GM21367 (cell line): ENCODE measurements around the gene CHST13.

ENCODE experiments used
- ATAC-seq: cut with Tn5 transposase; IDR thresholded peaks from one replicate; pipeline ENCODE4 v1.9.1; 2021; ENCODE audit not compliant: unreplicated experiment

Gene CHST13

DNA sequence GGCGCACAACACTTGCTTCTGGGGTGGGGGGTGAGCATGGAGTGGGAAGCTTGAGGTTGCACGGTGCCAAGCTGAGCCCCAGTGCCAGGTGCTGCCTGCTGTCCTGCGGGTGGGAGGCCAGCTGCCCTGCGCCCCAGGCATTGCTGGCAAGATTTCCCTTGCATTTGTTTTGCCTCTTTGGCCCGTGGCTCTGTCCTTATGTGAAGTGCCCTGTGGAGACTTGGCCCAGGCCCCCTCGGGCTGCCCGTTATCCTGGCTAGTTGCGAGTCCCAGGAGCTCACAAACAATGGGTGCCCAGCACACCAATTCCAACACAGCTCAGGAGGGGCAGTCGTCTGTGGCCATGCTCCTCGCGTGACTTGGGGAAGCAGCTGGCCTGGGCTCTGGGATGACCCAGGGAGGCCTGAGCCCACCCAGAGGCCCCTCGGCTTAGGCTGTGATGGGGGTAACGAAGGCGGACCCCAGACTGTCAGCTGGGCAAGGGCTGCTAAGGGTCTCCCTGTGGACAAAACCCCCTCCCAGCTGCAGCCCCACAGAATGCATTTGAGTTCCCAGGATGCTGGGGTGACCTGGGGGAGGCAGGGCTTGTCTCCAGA lies 28.8 kb downstream of the CHST13 start:
- no peak for ATAC-seq

DNA sequence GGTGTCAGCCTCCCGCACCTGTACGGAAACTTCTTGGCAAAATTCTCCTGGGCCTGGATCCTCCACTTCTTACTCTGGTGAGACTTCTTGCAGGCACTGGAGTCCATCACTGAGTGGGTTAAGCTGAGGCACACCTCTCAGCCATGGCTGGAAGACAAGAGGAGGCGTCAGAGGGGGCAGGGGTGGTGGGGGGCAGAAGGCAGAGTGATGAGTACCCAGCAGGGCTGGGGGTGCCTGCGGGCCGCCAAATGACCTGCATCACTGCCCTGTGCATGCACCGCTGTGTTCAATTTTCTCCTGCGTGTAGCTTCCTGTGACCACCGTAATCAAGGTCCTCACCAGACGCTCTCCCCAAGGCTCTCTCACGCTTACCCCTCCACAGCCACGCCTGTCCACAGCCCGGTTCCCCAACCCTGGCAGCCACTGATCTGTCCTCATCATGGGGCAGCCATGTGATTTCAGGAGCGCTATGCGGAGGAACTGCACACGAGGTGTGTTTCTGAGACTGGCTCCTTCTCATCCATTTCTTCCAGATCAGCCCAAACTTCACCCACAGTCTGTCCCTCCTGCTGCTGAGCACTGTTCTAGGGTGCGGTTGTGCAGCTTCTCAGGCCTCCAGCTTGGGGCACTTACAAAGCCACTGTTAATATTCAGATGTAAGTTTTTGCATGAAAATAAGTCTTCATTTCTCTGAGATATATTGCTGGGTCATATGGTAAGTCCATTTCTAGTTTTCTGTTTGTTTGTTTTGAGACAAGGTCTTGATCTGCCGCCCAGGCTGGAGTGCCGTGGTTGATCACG lies 29.5 kb downstream of the CHST13 start:
- ATAC-seq = no peak

DNA sequence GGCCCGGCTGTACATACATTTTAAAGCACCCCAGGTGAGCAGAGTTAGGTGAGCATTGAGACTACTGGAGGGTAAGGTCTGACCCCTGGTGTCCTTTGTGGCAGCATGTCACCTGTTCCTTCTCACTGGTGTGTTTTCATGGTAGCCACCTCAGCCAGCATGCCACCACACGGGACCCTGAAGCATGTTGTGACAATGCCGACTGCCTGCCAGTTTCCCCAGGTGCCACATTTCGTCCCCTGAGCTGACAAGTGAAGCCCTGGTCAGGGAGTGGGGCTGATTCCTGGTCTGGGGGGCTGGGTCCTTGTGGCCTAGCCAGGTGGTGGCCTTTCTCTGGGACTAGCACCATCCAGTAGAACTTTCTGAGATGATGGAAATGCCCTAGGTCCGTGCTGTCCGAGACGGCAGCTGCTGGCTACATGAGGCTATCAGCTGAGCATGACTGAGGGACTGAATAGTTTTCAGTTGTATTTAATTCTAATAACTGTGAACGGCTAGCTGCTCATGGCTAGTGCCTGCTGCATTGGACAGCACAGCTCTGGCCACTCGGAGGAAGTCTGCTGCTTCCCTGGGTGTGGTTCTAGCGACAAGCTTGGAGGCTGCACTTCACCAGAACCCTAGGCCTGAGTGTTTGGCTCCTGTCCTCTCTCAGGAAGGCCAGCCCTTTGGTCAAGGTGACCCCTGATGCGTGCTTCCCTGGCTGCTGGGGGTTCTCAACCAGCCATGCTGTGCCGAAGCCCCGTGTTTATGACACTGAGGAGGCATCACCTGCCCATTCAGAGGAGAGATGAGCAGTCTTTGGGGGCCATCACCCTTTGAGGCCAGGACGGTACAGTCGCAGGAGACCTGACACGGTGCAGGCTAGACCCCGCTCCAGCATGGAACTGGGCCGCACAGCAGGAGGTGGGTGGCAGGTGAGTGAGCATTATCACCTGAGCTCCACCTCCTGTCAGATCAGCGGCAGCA lies 30.9 kb downstream of the CHST13 start:
- ATAC-seq = no peak

DNA sequence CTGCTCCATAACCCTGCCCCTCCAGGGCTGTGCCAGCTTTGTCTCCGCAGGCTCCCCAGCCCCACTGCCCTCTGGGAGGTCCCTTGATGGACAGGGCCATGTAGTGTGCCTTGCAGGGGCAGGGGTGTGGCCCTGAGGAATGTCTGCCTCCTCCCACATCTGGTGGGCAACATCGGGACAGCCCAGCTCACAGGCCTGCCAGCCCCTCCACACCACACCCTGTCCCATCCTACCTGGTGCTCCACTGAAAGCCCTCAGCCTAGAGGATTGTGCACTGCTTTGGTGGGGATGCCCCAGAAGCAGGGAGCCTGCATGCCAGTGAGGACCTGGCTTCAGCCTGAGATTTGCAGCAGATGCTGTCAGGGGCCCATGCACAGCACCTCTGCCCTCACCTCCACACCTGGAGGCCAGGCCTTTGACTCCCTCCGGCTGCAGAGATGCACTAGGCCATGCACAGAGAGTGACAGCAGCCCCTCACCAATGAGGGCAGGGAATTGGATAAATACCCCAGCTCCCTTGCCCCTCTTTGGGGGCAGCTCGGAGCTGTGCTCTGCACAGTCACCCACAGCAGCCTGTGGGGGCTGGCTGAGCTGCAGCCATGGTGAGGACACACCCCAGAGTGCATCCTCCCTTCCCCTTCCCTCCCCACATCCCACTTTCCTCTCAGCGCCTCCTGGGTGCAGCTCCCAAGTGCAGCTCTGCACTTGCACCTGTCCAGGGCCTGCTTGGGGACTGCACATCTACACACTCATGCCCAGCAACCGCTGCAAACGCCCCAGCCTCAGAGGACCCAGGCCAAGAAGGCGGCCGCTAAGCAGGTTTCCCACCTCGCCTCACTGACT lies 32.1 kb downstream of the CHST13 start:
- ATAC-seq = no peak

DNA sequence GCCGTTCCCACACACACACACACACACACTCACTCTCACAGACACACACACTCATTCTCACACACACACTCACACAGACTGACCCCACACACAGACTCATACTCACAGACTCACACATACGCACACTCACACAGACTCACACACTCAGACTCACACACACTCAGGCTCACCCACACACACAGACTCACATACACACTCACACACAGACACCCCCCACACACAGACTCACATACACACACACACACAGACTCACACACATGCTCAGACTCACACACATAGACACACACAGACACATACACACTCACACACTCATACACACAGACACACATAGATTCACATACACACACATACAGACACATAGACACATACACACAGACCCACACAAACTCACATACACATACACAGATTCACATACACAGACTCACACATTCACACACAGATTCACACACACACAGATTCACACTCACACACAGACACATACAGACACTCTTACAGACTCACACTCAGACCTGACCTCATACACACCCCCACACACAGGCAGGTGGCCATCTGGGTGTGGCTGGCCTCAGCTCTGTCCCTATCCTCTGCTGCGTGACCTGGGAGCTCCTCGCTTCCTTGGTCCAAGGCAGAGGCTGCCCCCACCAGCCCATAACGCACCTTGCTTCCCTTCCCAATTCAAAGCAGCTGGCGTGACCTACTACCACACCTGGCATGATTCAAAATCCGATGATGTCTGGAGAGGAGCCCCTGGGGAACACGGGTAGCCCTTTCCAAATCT lies 32.9 kb downstream of the CHST13 start:
- ATAC-seq = no peak

DNA sequence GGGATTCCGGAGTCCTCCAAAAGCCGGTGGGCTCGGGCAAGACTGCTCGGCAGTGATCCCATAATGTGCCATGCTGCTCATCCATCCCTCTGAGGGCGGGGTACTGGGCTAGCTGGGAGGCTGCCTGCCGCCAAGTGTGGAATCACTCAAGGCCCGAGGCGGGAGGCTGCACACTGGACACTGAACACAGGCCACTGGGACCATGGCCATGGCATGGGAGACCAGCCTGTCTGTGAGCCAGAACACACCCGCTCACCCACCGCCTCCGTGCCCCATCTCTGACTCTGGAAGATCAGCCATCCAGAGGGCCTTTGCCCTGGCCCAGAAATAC lies 33.4 kb downstream of the CHST13 start:
- no peak for ATAC-seq

DNA sequence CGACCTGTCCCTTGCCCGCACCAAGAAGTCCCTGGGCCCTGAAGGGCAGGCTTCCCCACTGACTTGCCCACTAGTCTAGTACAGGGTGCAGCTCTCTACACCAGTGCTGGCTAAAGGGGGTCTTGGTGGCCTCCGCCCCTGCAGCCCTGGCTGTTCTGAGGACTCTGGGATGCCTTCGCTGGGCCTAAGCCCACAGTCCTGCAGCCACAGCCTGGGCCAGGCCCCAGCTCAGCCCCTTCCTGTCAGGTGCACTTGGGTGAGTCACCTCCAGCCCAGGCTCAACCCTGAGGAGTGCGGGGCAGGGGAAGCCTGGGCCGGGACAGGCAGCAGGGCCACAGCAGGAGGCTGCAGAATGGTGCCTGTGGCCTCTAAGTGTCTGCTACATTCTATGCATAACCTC lies 33.8 kb downstream of the CHST13 start:
- no peak for ATAC-seq

DNA sequence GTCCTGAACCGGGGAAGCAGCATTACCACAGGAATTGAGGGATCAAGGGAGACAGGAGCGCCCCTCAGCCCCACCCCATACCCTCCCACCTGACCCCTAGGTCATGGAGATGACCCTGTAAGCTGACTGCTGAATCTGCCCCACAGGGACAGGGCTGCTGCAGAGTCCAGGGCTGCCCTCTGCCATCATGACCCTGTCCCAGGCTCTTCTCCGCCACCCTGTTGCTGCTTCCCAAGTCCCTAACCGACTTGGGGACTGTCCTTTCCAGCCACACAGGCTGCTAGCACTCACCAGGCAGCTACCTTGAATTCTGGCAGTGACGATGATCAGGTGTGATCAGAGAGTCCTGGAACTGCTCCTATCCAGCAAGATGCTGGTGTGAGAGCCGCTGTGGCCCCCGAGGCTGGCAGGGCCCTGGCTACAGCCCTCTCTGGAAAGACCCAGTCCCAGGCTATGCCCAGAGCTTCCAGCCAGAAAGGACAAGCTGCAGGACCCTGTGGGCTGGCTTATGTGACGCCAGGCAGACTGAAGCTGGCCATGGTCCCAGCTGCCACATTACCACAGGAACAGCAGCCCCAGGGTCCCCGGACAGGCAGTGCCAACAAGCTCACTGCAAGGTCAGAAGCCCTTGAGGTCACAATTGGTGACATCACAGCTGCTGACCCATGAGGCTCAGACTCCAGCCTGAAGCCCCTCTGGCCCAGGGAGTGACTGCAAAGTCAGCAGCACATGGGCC lies 34.5 kb downstream of the CHST13 start, which contains the start of gene C3orf22:
Gene C3orf22, minus strand, starts transcription at position 597 of the 736 bp plus-strand sequence. CDS start 5,542 bp downstream, outside the sequence.
- no peak for ATAC-seq

DNA sequence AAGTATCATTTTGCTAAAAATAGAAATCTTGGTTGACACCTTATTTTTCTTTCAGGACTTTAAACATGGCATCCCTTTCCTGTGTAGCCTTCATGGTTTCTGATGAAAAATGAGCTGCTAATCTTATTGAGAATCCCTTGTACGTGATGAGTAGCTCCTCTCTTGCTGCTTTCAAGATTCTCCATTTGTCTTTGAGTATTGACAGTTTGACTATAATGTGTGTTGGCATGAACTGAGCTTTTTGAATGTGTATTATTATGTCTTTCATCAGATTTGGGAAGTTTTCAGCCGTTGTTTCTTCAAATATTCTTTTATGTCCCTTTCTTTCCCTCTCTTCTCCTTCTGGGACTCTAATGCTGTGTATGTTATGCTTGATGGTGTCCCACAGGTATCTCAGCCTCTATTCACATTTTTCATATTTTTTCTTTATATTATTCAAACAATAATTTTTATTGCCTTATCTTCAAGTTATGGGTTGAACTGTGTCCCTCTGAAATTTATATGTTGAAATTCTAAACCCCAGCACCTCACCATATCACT lies 38.9 kb downstream of the CHST13 start:
- ATAC-seq = no peak

DNA sequence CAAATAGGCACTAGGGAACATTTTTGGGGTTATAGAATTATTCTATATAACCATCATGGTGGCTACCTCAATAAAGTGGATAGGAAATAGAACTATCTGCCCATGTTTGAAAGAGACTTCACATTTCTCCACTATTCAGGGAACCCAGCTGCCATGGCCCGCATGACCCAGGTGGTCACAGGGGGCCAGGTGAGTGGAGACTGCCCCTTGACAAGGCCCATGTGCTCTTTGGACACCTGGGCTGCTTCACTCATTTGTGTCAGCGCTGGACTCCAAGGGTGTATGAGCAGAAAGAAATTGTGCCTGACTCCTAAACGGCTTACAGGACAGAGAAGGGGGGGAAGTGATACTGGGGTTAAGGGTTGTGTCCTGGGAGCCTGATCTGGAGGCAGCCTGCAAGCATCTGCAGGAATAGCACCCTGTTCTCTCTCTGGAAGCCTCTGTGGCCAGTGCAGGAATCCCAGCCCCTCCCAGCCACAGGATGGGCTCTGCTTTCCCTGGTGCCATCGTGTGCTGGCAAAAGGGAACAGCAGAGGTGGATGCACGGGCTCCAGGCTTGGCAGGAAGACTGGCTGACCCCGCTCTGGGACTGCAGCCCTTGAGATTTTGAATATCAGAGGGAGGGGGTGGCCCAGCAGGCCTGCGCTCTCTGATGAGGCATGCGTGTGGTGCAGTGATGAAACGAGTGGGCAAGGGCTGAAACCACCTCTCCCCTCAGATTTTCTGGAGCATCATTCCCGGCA lies 43.9 kb downstream of the CHST13 start:
- no peak for ATAC-seq

DNA sequence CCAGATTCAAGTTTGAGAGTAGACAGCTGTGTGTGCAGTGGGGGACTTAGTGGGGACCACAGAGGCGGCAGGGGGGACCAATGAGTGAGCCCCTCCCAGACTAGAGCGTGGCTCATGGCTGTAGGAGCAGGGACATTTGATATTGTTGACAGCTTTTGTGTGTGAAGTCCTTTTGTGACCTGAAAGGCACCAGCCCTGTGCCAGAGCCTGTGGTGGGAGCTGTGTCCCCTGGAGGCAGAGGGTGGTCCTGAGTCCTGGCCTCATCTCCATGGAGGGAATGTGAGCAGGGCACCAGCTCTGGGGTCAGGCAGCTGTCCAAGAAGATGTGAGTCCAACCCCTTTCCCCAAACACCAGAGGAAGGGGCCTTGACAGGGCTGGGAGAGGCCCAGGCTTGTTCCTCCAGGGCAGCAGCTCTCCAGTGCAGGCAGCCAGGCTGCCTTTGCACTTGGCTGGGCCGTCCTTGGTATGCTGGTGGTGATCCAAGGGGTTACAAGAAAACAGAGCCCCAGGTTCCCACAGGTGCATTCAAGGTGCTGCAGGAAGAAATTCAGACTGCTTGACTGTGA lies 44.9 kb downstream of the CHST13 start:
- no peak for ATAC-seq

DNA sequence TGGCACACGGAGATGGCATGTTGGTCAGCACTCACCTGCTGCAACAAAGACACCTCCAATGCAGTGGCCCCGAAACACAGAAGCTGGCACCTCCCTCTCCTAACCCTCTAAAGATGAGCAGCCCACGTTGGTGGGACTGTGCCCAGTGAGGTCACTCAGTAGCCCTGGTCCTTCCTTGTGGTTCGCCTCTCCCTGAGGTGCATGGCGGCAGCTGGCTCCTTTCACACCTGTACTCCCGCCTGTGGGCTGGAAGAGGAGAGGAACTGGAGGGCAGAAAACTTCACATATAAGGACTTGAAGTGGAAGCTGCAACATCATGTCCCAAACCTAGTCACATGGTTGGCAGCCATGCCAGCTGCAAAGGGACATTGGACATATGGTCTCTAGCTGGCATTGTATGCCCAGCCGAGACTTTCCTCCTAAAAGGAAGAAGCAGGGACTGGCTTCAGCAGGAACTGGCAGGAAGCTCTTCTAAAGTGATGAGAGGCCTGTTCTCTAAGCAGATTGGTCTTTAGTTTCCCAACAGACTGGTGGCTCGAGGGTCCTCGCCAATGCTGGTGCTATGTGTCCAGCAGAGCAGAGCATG lies 45.5 kb downstream of the CHST13 start:
- ATAC-seq = no peak

DNA sequence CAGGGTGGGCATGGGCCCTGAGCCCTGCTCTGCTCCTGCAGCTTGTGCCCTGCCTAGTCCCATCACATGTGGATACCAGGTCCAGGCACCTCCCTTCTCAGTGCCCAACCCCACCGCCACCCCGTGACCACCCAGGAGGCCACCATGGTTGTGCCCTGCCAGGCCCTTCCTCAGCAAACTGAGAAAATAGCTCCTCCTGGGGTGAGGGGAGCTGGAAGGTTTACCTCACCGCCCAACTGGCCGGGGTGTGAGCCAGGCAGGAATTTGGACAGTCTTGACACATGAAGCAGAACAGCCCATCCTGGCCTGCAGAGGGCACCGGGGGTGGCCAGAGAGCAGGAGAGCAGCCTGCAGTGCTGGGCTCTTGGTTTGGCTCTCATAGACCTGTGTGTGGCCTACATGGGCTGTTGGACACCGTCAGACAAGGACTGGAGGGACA lies 46.2 kb downstream of the CHST13 start:
- no peak for ATAC-seq

DNA sequence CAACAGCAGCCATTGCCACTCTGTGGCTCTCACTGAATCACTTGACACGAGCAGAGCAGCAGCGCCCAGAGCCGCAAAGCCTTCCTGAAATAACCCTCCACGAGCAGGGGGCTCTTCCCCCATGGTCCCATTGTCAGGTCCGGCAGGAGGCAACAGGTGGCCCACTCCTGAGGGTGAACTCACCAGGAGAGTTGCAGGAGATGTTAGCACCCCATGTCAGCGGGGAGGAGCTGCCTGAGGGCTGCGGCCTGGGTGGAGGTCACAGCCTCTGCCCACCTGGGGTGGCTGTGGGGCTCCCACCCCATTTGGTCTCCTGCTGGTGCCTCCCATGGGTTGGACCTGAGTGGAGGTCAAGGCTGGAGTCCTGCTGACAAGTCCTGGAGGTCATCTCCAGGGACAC lies 47.1 kb downstream of the CHST13 start:
- no peak for ATAC-seq

DNA sequence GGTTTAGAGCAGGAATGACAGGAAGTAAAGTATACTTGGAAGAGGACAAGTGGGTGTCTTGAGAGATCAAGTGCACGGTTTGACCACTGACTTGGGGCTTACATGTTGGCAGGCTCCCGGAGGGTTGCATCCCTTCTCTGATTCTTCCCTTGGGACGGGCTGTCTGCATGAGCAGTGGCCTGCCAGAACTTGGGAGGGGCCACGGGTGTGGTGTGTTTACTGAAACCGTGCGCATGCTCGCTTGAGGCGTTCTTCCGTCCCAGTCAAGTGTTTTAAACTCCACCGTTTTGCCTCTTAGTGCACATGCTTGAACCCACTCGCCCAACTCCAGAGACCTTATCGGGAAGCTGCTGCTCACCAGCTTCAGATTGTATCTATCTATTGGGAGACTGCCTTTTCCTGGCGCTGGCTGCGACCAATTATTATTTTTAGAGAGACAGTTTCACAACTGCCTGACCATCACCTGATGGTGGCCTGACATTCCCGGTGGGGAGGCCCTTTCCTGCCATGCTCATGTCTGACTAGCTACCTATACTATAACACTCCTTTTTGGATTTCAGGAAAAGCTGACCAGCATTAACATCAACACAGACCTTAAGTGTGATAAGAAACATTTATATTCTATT lies 49.6 kb downstream of the CHST13 start:
- no peak for ATAC-seq

DNA sequence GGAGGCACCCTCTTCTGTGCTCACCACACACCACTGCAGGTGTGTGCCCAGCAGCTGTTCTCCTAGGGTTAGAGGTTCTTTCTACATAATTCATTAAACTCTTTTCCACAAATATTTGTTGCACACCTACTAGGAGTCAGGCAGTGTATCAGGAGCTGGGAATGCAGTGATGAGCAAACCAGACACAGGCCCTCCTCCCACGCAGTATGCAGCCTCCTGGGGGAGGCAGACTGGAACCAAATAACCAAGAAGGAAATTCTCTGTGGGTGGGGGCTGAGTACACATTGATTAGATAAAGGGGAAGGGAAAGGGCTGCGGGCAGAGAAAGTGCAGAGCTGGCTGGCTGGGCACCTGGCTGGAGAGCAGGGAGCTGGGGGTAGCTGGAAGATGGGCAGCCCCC lies 53.3 kb downstream of the CHST13 start:
- no peak for ATAC-seq

DNA sequence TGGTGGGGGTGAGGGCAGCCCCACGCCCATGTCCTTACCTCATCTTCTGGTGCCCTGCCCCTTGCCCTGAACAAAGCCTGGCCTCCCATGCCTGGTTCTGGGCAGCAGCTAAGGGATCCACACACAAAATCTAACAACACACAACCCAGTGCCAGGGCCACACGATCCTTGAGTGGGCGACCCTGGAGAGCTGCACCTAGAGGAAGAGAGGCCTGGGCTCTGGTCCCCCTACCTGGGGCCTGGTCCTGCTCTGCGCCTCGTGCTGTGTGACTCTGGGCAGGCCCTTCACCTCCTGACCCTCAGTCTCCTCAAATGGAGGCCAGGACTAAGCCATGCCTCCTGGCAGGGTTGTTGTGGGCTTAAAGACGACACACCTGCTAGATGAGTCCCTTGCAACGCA lies 54.7 kb downstream of the CHST13 start:
- no peak for ATAC-seq
